GM23248 (cell line): ENCODE results near the gene CYFIP1. TPM values are rescaled to one million over a fixed set of nuclear protein-coding genes. Genes with fewer than 3 reads are reported as not detected.

Experiments
- DNase-seq: peaks from one replicate; pipeline ENCODE4 v3.0.0-alpha.2; 2015
- H2AFZ ChIP-seq: fragments of 200-600 bp; sonication (generic); 2 replicates; pipeline ENCODE4 v1.6.1; 2016; ENCODE audit warnings: antibody characterized with exemption
- H3F3A ChIP-seq: fragments of 200-600 bp; sonication (generic); 2 replicates; pipeline ENCODE4 v1.6.1; 2016; ENCODE audit warnings: mild to moderate bottlenecking, antibody characterized with exemption, mixed run types; ENCODE audit not compliant: insufficient read depth
- H3K27ac ChIP-seq: fragments of 200-600 bp; sonication (generic); 2 replicates; pipeline ENCODE4 v1.5.1; 2016; ENCODE audit warnings: mild to moderate bottlenecking
- H3K27me3 ChIP-seq: fragments of 200-600 bp; sonication (generic); replicated peaks from 2 replicates; pipeline ENCODE4 v1.6.1; 2016; ENCODE audit warnings: mild to moderate bottlenecking; ENCODE audit not compliant: insufficient read depth
- H3K36me3 ChIP-seq: fragments of 200-600 bp; sonication (generic); 2 replicates; pipeline ENCODE4 v1.6.1; 2016; ENCODE audit warnings: low read depth, mild to moderate bottlenecking
- H3K4me1 ChIP-seq: fragments of 200-600 bp; sonication (generic); 2 replicates; pipeline ENCODE4 v1.6.1; 2016; ENCODE audit warnings: mild to moderate bottlenecking; ENCODE audit not compliant: insufficient read depth
- H3K4me2 ChIP-seq: fragments of 200-600 bp; sonication (generic); one replicate; pipeline ENCODE4 v1.6.1; 2016; ENCODE audit warnings: mild to moderate bottlenecking; ENCODE audit not compliant: unreplicated experiment
- H3K4me3 ChIP-seq: fragments of 200-600 bp; sonication (generic); 2 replicates; pipeline ENCODE4 v1.5.1; 2016; ENCODE audit warnings: mild to moderate bottlenecking
- H3K79me2 ChIP-seq: fragments of 200-600 bp; sonication (generic); 2 replicates; pipeline ENCODE4 v1.6.1; 2016; ENCODE audit warnings: mild to moderate bottlenecking; ENCODE audit not compliant: insufficient read depth
- H3K9ac ChIP-seq: fragments of 200-600 bp; sonication (generic); 2 replicates; pipeline ENCODE4 v1.6.1; 2016; ENCODE audit warnings: mild to moderate bottlenecking
- H3K9me2 ChIP-seq: fragments of 200-600 bp; sonication (generic); 2 replicates; pipeline ENCODE4 v1.6.1; 2016; ENCODE audit warnings: mixed run types, mild to moderate bottlenecking, moderate library complexity; ENCODE audit not compliant: insufficient read depth
- H3K9me3 ChIP-seq: fragments of 200-600 bp; sonication (generic); one replicate; pipeline ENCODE4 v1.6.1; 2017; ENCODE audit warnings: low read depth
- H4K20me1 ChIP-seq: fragments of 200-600 bp; sonication (generic); 2 replicates; pipeline ENCODE4 v1.6.0; 2016; ENCODE audit not compliant: insufficient read depth
- EZH2 ChIP-seq: fragments of 200-600 bp; sonication (generic); IDR thresholded peaks from 2 replicates; pipeline ENCODE4 v1.6.1; 2018; ENCODE audit warnings: antibody characterized with exemption, mild to moderate bottlenecking; ENCODE audit not compliant: insufficient read depth, poor library complexity, severe bottlenecking
- EZH2phosphoT487 ChIP-seq: fragments of 200-600 bp; sonication (generic); IDR thresholded peaks from 2 replicates; pipeline ENCODE4 v1.6.1; 2018; ENCODE audit warnings: antibody characterized with exemption, moderate library complexity, mild to moderate bottlenecking, low read depth; ENCODE audit not compliant: insufficient read depth
- WGBS, 2 experiments: methylation state at CpG; one replicate each; pipeline ENCODE4 v1.1.6; 2015 to 2017; ENCODE audit warnings: low lambda C conversion rate in 2 of 2, low coverage in 1 of 2; ENCODE audit errors: missing lambda C conversion rate in 2 of 2; 5-methylcytosine and 5-hydroxymethylcytosine counted together
- in situ Hi-C: fragments of 300-500 bp; cut with MboI; formaldehyde crosslinking; loops from 2 replicates; pipeline ENCODE4 v1.15.0; 2020
- polyA plus RNA-seq: library from polyadenylated mRNA; unstranded; fragments of >200 nt; fragmentation: Nextera tagmentation; extraction: Ambion mirVana; gene quantifications from 2 replicates; pipeline ENCODE4 v1.2.1, GENCODE V29; 2016
- total RNA-seq: library from RNA; depleted of rRNA; stranded (reverse); fragments of >200 nt; shearing (Covaris generic); gene quantifications from 2 replicates; pipeline ENCODE4 v1.2.3, GENCODE V29; 2014

Gene CYFIP1
- total and polyA plus RNA-seq, 2 experiments from 2014 or later: 80.5 to 129 TPM

DNA sequence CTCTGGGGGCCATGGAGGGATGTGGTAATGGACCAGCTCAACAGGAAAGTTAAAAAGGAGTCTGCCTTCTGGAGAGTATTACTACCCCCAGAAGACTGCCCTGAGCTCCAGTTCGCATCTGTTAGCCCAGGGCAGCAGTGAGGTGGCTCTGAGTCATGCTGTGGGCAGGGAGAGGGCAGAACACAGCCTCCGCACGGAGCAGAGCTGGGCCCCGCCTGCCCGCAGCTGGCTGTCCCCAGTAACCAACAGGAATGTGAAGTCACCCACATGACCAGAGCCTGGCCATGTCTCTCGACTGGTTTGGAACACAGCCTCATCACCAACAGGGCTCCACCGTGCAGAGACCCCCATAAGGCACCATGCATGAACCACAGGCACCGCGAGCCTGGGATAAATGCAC, 62.1 kb downstream of the CYFIP1 start:
- WGBS, 2 experiments: 67 to 78% methylated on average over 9 of the region's 9 CpGs
- Histone ChIP-seq H3K4me1 (peaks cover 2% of the 10 kb centered on the region; the same call in 1 of the 2 replicates), H3K27ac (no peak overlapping the region), H3K79me2 (no peaks in the 10 kb centered on the region), H3K9ac (no peak overlapping the region), H3K4me2 (no peak overlapping the region), H4K20me1 (no peaks in the 10 kb centered on the region), H2AFZ (no peak overlapping the region), H3K9me3 (no peaks in the 10 kb centered on the region), H3K36me3 (peaks cover 16% of the 10 kb centered on the region; the same call in 1 of the 2 replicates), H3K4me3 (no peak overlapping the region), H3K27me3 (no peaks in the 10 kb centered on the region), H3K9me2 (no peaks in the 10 kb centered on the region), H3F3A (no peaks in the 10 kb centered on the region)
- TF ChIP-seq EZH2: no peak
- TF ChIP-seq EZH2phosphoT487: no peak
- peak; percentile 65 for DNase-seq
- in situ Hi-C loops: no loop called here

DNA sequence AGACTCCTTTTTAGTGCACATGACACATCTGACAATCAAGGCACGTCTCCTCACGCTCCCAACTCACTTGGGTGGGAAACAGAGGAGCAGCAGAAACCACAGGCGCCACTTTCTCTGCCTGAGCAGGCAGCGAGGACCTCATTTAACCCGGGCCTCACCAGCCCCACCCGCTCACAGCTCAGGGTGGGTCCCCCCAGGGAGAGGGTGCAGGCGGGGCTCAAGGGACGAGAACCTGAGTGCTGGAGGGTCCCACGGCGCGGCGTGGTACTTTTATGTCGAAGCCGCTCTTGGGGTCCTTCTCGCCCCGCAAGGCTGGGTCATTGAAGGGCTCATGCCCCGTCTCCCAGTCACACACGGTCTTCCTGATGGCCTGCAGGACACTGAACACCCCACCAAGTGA, 62.6 kb downstream of the CYFIP1 start:
- H4K20me1 ChIP-seq: no peaks in the 10 kb centered on the region
- H2AFZ ChIP-seq: no peak overlapping the region
- peaks cover 18% of the 10 kb centered on the region; the same call in 1 of the 2 replicates for H3K36me3 ChIP-seq
- no peaks in the 10 kb centered on the region for H3K79me2 ChIP-seq
- H3K4me3 ChIP-seq: no peak overlapping the region
- no peak for DNase-seq
- H3K9ac ChIP-seq: no peak overlapping the region
- in situ Hi-C loops: no loop called here
- no peak overlapping the region for H3K4me2 ChIP-seq
- no peak overlapping the region for H3K27ac ChIP-seq
- no peaks in the 10 kb centered on the region for H3K27me3 ChIP-seq
- no peaks in the 10 kb centered on the region for H3F3A ChIP-seq
- 91 to 93% methylated on average over 18 of the region's 18 CpGs for WGBS, 2 experiments
- no peaks in the 10 kb centered on the region for H3K9me2 ChIP-seq
- H3K4me1 ChIP-seq: peaks cover 2% of the 10 kb centered on the region; the same call in 1 of the 2 replicates
- H3K9me3 ChIP-seq: no peaks in the 10 kb centered on the region
- TF ChIP-seq EZH2phosphoT487 (no peak), EZH2 (no peak)

DNA sequence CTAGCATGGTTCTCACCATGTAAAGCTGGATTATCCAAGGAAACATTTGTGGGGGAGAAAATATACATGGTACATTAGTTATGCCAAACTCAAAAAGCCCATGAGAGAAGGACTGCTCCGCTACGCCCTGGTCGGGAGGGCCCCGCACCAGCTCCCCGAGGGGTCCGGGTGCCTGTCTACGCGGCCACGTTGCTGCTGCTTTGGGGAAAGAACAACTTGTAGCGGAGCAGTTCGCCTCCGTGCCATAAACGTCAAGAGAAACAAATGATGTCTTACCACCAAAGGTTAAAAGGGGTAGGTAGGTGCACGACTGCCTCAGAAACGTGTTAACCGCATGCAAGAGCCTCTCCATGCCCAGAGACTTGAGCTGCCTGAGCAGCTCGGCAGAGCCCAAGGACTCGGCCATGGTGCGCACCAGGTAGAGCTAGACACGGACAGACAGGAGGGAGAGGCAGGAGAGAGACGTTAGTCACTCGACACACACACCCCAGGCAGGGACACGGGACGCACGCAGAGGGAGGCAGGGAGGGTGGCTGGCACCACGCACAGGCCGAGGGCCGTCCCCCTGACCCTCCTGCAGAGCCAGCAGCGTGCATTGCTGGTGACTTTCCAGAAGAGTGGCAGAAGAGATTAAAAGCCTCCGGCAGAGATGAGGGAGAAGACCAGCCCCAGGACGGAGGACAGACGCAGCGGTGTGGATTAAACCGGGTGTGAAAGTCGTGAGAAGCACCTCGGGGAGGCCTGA, 63.4 kb downstream of the CYFIP1 start:
- Histone ChIP-seq H3K36me3 (peaks cover 26% of the 10 kb centered on the region), H3K4me2 (no peak overlapping the region), H3F3A (no peaks in the 10 kb centered on the region), H3K27ac (no peak overlapping the region), H3K9ac (no peak overlapping the region), H3K9me3 (no peaks in the 10 kb centered on the region), H2AFZ (no peak overlapping the region), H3K4me1 (peaks cover 2% of the 10 kb centered on the region; the same call in 1 of the 2 replicates), H3K27me3 (no peaks in the 10 kb centered on the region), H3K79me2 (no peaks in the 10 kb centered on the region), H4K20me1 (no peaks in the 10 kb centered on the region), H3K4me3 (no peak overlapping the region), H3K9me2 (no peaks in the 10 kb centered on the region)
- 92 to 96% methylated on average over 36 of the region's 36 CpGs for WGBS, 2 experiments
- TF ChIP-seq EZH2phosphoT487 (no peak), EZH2 (no peak)
- no peak for DNase-seq
- in situ Hi-C loops: no loop called here

DNA sequence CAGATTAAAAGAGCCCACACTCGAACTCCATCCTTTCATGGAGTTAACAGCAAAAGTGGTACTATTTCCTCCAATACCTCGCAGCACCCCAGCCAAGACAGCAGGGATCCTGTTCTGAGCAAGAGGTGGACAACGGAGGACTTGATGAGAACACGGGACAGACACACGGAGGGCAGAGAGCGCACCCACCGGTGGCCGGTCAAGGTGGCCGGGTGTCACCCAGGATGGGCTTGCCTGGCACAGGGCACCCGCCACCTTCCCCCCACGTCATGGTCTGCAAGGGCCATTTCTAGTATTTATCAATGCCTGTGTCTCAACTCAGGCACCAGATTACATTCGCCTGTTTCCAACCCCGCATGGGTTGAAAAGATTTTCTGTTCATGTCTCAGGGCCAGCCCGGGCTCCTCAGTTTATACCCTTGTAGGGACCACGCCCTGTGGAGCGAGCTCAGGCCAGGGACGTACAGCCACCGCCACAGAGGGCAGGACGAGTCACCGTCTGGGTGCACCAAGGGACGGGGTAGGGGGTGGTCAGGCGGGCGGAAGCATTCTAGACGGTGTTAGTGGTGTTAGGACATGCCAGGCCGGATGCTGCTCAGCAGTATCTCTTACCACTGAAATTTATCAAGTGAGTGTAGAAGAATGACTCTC, 64.2 kb downstream of the CYFIP1 start:
- in situ Hi-C loops: no loop called here
- no peak overlapping the region for H3K4me3 ChIP-seq
- no peaks in the 10 kb centered on the region for H3K9me3 ChIP-seq
- WGBS, 2 experiments: 95 to 97% methylated on average over 25 of the region's 25 CpGs
- no peaks in the 10 kb centered on the region for H3K27me3 ChIP-seq
- peaks cover 2% of the 10 kb centered on the region; the same call in 1 of the 2 replicates for H3K4me1 ChIP-seq
- no peak overlapping the region for H2AFZ ChIP-seq
- no peaks in the 10 kb centered on the region for H4K20me1 ChIP-seq
- H3F3A ChIP-seq: no peaks in the 10 kb centered on the region
- no peaks in the 10 kb centered on the region for H3K79me2 ChIP-seq
- TF ChIP-seq EZH2 (no peak), EZH2phosphoT487 (no peak)
- DNase-seq: no peak
- peaks cover 33% of the 10 kb centered on the region for H3K36me3 ChIP-seq
- H3K9me2 ChIP-seq: no peaks in the 10 kb centered on the region
- no peak overlapping the region for H3K9ac ChIP-seq
- no peak overlapping the region for H3K27ac ChIP-seq
- H3K4me2 ChIP-seq: no peak overlapping the region
